B cell (primary cell): ENCODE results near the gene RASGRF2. TPM values are rescaled to one million over a fixed set of nuclear protein-coding genes. Genes with fewer than 3 reads are reported as not detected.

Source experiments
- ATAC-seq: fragments of 200-7000 bp; cut with Tn5 transposase; one replicate; pipeline ENCODE4 v1.10.0; 2021; ENCODE audit warnings: low read depth, mild to moderate bottlenecking, moderate number of reproducible peaks, moderate library complexity
- CTCF ChIA-PET: fragments of 350-600 bp; sonication (Branson Sonifier 250); formaldehyde crosslinking; loops from one replicate; lab custom pipeline; 2021; ENCODE audit warnings: antibody characterized with exemption, inconsistent platforms; lab: Charles Lee
- POLR2A ChIA-PET: fragments of 350-600 bp; sonication (Branson Sonifier 250); formaldehyde crosslinking; loops from one replicate; lab custom pipeline; 2021; ENCODE audit warnings: antibody characterized with exemption; lab: Charles Lee
- DNase-seq: peaks from one replicate; pipeline ENCODE4 v3.0.0; 2013
- H2AFZ ChIP-seq: 2 replicates; pipeline ENCODE4 v1.6.1; 2012; ENCODE audit warnings: mild to moderate bottlenecking, low read depth, low read length; ENCODE audit not compliant: insufficient read depth, poor library complexity, severe bottlenecking
- H3K27ac ChIP-seq, 2 donors: 1 replicate in 1 of 2; 2 replicates in 1 of 2; pipeline ENCODE4 v1.5.1; 2012 to 2013; ENCODE audit warnings: low read length in 2 of 2, mild to moderate bottlenecking in 2 of 2, moderate library complexity in 1 of 2
- H3K27me3 ChIP-seq, 4 experiments: fragments of 200-600 bp in 1 of 4; sonication (generic) in 1 of 4; replicated peaks in 1 of 4; 1 replicate in 2 of 4; 2 replicates in 2 of 4; pipeline versions ENCODE4 v1.6.1 to v1.7.0; 2013 to 2016; ENCODE audit warnings: low read length in 3 of 4, mild to moderate bottlenecking in 2 of 4, mixed read lengths in 1 of 4, moderate library complexity in 1 of 4; ENCODE audit not compliant: insufficient read depth in 4 of 4, control insufficient read depth in 3 of 4; ENCODE audit errors: control extremely low read depth in 1 of 4
- H3K36me3 ChIP-seq, 2 experiments: replicated peaks in 1 of 2; 1 replicate in 1 of 2; 2 replicates in 1 of 2; pipeline versions ENCODE4 v1.6.1 to v1.7.1; 2013; ENCODE audit warnings: low read length in 1 of 2; ENCODE audit not compliant: insufficient read depth in 2 of 2, control insufficient read depth in 1 of 2; ENCODE audit errors: control extremely low read depth in 1 of 2, extremely low read depth in 1 of 2
- H3K4me1 ChIP-seq, 2 donors: fragments of 200-600 bp in 1 of 2; sonication (generic) in 1 of 2; 1 replicate in 1 of 2; 2 replicates in 1 of 2; pipeline versions ENCODE4 v1.5.1 to v1.6.1; 2013 to 2017; ENCODE audit warnings: low read length in 2 of 2; ENCODE audit not compliant: control insufficient read depth in 2 of 2, insufficient read depth in 2 of 2
- H3K4me2 ChIP-seq: replicated peaks from 2 replicates; pipeline ENCODE3; 2012; ENCODE audit warnings: mild to moderate bottlenecking, low read depth, low read length; ENCODE audit not compliant: poor library complexity, severe bottlenecking
- H3K4me3 ChIP-seq, 5 experiments: fragments of 200-600 bp in 1 of 5; sonication (generic) in 1 of 5; 1 replicate in 3 of 5; 2 replicates in 2 of 5; pipeline versions ENCODE4 v1.5.1 to v1.7.0; 2011 to 2016; ENCODE audit warnings: low read length in 4 of 5, mild to moderate bottlenecking in 4 of 5, low read depth in 2 of 5, control low read depth in 1 of 5, moderate library complexity in 1 of 5; ENCODE audit not compliant: insufficient read depth in 1 of 5; ENCODE audit errors: control extremely low read depth in 1 of 5, extremely low read depth in 1 of 5
- H3K79me2 ChIP-seq: fragments of 200-600 bp; sonication (generic); one replicate; pipeline ENCODE4 v1.6.0; 2016; ENCODE audit warnings: low read length; ENCODE audit not compliant: control insufficient read depth, insufficient read depth
- H3K9ac ChIP-seq: fragments of 200-600 bp; sonication (generic); 2 replicates; pipeline ENCODE4 v1.6.1; 2017; ENCODE audit warnings: mild to moderate bottlenecking, low read length, moderate library complexity
- H3K9me3 ChIP-seq, 3 donors: one replicate each; pipeline versions ENCODE4 v1.6.1 to v1.7.1; 2013; ENCODE audit warnings: low read length in 2 of 3; ENCODE audit not compliant: control insufficient read depth in 2 of 3, insufficient read depth in 1 of 3; ENCODE audit errors: control extremely low read depth in 1 of 3
- H4K20me1 ChIP-seq: 2 replicates; pipeline ENCODE4 v1.6.0; 2012; ENCODE audit warnings: mild to moderate bottlenecking, low read length; ENCODE audit not compliant: insufficient read depth, control insufficient read depth, poor library complexity, severe bottlenecking
- H3K27ac Mint-ChIP-seq: one replicate; pipeline ENCODE4 v1.8.0; 2021; ENCODE audit warnings: mixed read lengths
- H3K27me3 Mint-ChIP-seq: one replicate; pipeline ENCODE4 v1.8.0; 2021; ENCODE audit warnings: mixed read lengths
- H3K4me1 Mint-ChIP-seq: one replicate; pipeline ENCODE4 v1.8.0; 2021; ENCODE audit warnings: mixed read lengths
- H3K4me3 Mint-ChIP-seq: one replicate; pipeline ENCODE4 v1.8.0; 2021; ENCODE audit warnings: mixed read lengths
- H3K9me3 Mint-ChIP-seq: one replicate; pipeline ENCODE4 v1.8.0; 2022; ENCODE audit warnings: mixed read lengths; ENCODE audit not compliant: insufficient read depth
- CTCF ChIP-seq: fragments of 200-600 bp; IDR thresholded peaks from one replicate; pipeline ENCODE4 v1.8.0; 2022; ENCODE audit warnings: antibody characterized with exemption, mild to moderate bottlenecking
- EZH2 ChIP-seq: IDR thresholded peaks from 2 replicates; pipeline ENCODE4 v1.6.1; 2012; ENCODE audit warnings: borderline replicate concordance, low read depth, mild to moderate bottlenecking, moderate library complexity, low read length; ENCODE audit not compliant: insufficient read depth, poor library complexity, severe bottlenecking
- WGBS: methylation state at CpG from one replicate; pipeline ENCODE4 v1.1.5; 2013; ENCODE audit warnings: missing lambda C conversion rate; ENCODE audit not compliant: insufficient coverage; 5-methylcytosine and 5-hydroxymethylcytosine counted together
- intact Hi-C: fragments of 100-400 bp; cut with micrococcal nuclease; formaldehyde crosslinking; loops from one replicate; pipeline ENCODE4 v1.10.0; 2022
- polyA plus RNA-seq: library from polyadenylated mRNA; depleted of rRNA; stranded (reverse); fragments of >200 nt; gene quantifications from 2 replicates; pipeline ENCODE4 v1.2.3, GENCODE V29; 2012
- total RNA-seq, 2 donors: library from RNA; stranded (reverse); fragments of 120-200 nt in 1 of 2; gene quantifications; 1 replicate in 1 of 2; 2 replicates in 1 of 2; pipeline versions ENCODE4 v1.2.3 to v1.2.4, GENCODE V29; 2013 to 2022

RASGRF2 gene
- total and polyA plus RNA-seq, 2 donors (not counting 1 experiment from before 2014, with no cell fraction given), result 0.04 to 0.37 TPM

GRCh38 chr5:80935811-80936385, 24.3 kb upstream of the RASGRF2 start:
- Histone ChIP-seq H4K20me1 (no peaks in the 10 kb centered on the region), H3K4me1 (no peaks in the 10 kb centered on the region), H3K4me3 (no peak overlapping the region), H3K36me3 (no peaks in the 10 kb centered on the region), H3K27ac (no peak overlapping the region), H3K9me3 (peaks cover 0 to 5% (median 0%) of the 10 kb centered on the region in 3 donors), H3K4me2 (no peak overlapping the region), H2AFZ (no peak overlapping the region), H3K79me2 (no peaks in the 10 kb centered on the region), H3K9ac (no peak overlapping the region), H3K27me3 (no peaks in the 10 kb centered on the region)
- DNase-seq (no peak), ATAC-seq (no peak)
- TF ChIP-seq EZH2, result no peak
- TF ChIP-seq CTCF, result no peak
- no peaks in the 10 kb centered on the region for H3K9me3 Mint-ChIP-seq
- H3K27ac Mint-ChIP-seq, result no peak overlapping the region
- H3K4me3 Mint-ChIP-seq, result no peak overlapping the region
- ChIA-PET POLR2A (no interaction called here), CTCF (no interaction called here)
- no peaks in the 10 kb centered on the region for H3K27me3 Mint-ChIP-seq
- WGBS, result 46% methylated on average over 2 of the region's 3 CpGs
- H3K4me1 Mint-ChIP-seq, result no peaks in the 10 kb centered on the region
- intact Hi-C loops, result no loop called here

GRCh38 chr5:80936881-80937280, 23.3 kb upstream of the RASGRF2 start:
- H3K27me3 Mint-ChIP-seq, result peaks cover 6% of the 10 kb centered on the region
- POLR2A ChIA-PET, result no interaction called here
- WGBS, result 88% methylated on average over 2 of the region's 3 CpGs

More at GRCh38 chr5:80936881-80937280, 23.3 kb upstream of the RASGRF2 start:
- no peaks in the 10 kb centered on the region for H3K4me1 Mint-ChIP-seq
- H4K20me1 ChIP-seq, result no peaks in the 10 kb centered on the region
- TF ChIP-seq EZH2, result no peak
- TF ChIP-seq CTCF, result no peak
- H3K27ac Mint-ChIP-seq, result no peak overlapping the region
- CTCF ChIA-PET, result no interaction called here
- H3K9me3 ChIP-seq, result peaks cover 0 to 5% (median 0%) of the 10 kb centered on the region in 3 donors
- no peak overlapping the region for H3K27ac ChIP-seq
- no peaks in the 10 kb centered on the region for H3K4me1 ChIP-seq
- H2AFZ ChIP-seq, result no peak overlapping the region
- H3K4me3 Mint-ChIP-seq, result no peak overlapping the region
- no peak overlapping the region for H3K4me3 ChIP-seq
- H3K27me3 ChIP-seq, result no peaks in the 10 kb centered on the region
- intact Hi-C loops, result no loop called here
- no peaks in the 10 kb centered on the region for H3K9me3 Mint-ChIP-seq
- no peaks in the 10 kb centered on the region for H3K36me3 ChIP-seq
- no peak for DNase-seq
- no peaks in the 10 kb centered on the region for H3K79me2 ChIP-seq
- ATAC-seq, result no peak
- no peak overlapping the region for H3K4me2 ChIP-seq
- no peak overlapping the region for H3K9ac ChIP-seq
